GM18511 (cell line): ENCODE data around the gene PRDM16.

ENCODE experiments used
- ATAC-seq: cut with Tn5 transposase; IDR thresholded peaks from one replicate; pipeline ENCODE4 v1.9.1; 2021; ENCODE audit warnings: mild to moderate bottlenecking, moderate library complexity; ENCODE audit not compliant: unreplicated experiment

PRDM16 gene

GRCh38 chr1:3053366-3053980 is 15.5 kb upstream of the PRDM16 start:
- no peak for ATAC-seq

GRCh38 chr1:3053986-3054385 is 15.0 kb upstream of the PRDM16 start:
- ATAC-seq: no peak

- no peak for ATAC-seq
Observed at GRCh38 chr1:3054474-3054873, 14.5 kb upstream of the PRDM16 start.

GRCh38 chr1:3055051-3055450 is 14.0 kb upstream of the PRDM16 start:
- no peak for ATAC-seq

GRCh38 chr1:3056641-3057040 is 12.4 kb upstream of the PRDM16 start:
- ATAC-seq: no peak

GRCh38 chr1:3058263-3059030 is 10.6 kb upstream of the PRDM16 start:
- no peak for ATAC-seq

GRCh38 chr1:3060127-3060526 is 8.9 kb upstream of the PRDM16 start:
- ATAC-seq: no peak

- ATAC-seq: no peak
Observed at GRCh38 chr1:3060601-3061551, 8.1 kb upstream of the PRDM16 start.

- ATAC-seq: no peak
Observed at GRCh38 chr1:3061566-3061965, 7.4 kb upstream of the PRDM16 start.

- no peak for ATAC-seq
Observed at GRCh38 chr1:3061981-3062615, 6.9 kb upstream of the PRDM16 start.

- ATAC-seq: no peak
Observed at GRCh38 chr1:3062616-3063378, 6.2 kb upstream of the PRDM16 start.

GRCh38 chr1:3063379-3064295 is 5.4 kb upstream of the PRDM16 start:
- ATAC-seq: no peak

GRCh38 chr1:3064296-3064850 is 4.6 kb upstream of the PRDM16 start:
- no peak for ATAC-seq

GRCh38 chr1:3064901-3065300 is 4.1 kb upstream of the PRDM16 start:
- no peak for ATAC-seq

GRCh38 chr1:3065396-3065795 is 3.6 kb upstream of the PRDM16 start:
- no peak for ATAC-seq

- no peak for ATAC-seq
Observed at GRCh38 chr1:3065797-3066196, 3.2 kb upstream of the PRDM16 start.

- ATAC-seq: no peak
Observed at GRCh38 chr1:3066250-3066711, 2.7 kb upstream of the PRDM16 start.

- no peak for ATAC-seq
Observed at GRCh38 chr1:3066826-3067225, 2.2 kb upstream of the PRDM16 start.

- ATAC-seq: no peak
Observed at GRCh38 chr1:3067301-3067670, 1.7 kb upstream of the PRDM16 start.
